PC-3 (cell line): ENCODE data around the gene WDR11.

Experiments
- EZH2phosphoT487 ChIP-seq: fragments of 300-600 bp; sonication (generic); IDR thresholded peaks from 2 replicates; pipeline ENCODE4 v1.6.1; 2018; ENCODE audit warnings: mild to moderate bottlenecking, antibody characterized with exemption, low read length, borderline replicate concordance
- TF ChIP-seq, protein P1 (sequence below): fragments of 300-600 bp; sonication (generic); conservative IDR thresholded peaks from 2 replicates; pipeline ENCODE4 v1.5.1; 2017; ENCODE audit warnings: antibody characterized with exemption, low read depth, mild to moderate bottlenecking, low read length

DNA sequence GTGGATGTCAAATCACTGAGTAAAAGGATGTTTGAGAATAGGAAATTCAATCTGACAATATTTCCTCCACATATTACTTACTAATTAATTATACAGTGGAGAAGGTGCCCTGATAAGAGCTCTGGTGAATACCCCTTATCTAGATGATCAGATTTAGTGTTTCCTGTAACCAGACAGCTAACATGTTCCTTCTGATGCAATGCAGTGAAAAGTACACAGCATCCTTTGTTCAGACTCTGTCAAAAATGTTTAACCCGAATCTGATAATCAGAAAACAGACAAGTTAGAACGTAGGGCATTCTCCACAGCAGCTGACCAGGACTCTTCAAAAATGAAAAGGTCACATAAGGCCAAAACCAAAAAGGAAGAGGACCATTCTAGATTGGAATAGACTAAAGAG lies 46.2 kb downstream of the WDR11 start:
- TF ChIP-seq, protein P1, sequence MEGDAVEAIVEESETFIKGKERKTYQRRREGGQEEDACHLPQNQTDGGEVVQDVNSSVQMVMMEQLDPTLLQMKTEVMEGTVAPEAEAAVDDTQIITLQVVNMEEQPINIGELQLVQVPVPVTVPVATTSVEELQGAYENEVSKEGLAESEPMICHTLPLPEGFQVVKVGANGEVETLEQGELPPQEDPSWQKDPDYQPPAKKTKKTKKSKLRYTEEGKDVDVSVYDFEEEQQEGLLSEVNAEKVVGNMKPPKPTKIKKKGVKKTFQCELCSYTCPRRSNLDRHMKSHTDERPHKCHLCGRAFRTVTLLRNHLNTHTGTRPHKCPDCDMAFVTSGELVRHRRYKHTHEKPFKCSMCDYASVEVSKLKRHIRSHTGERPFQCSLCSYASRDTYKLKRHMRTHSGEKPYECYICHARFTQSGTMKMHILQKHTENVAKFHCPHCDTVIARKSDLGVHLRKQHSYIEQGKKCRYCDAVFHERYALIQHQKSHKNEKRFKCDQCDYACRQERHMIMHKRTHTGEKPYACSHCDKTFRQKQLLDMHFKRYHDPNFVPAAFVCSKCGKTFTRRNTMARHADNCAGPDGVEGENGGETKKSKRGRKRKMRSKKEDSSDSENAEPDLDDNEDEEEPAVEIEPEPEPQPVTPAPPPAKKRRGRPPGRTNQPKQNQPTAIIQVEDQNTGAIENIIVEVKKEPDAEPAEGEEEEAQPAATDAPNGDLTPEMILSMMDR: no peak
- TF ChIP-seq EZH2phosphoT487: no peak
